ENCODE results near the gene RNU6-8. TPM values are rescaled to one million over a fixed set of nuclear protein-coding genes. Genes with fewer than 3 reads are reported as not detected.

Gene RNU6-8
- total RNA-seq, 1 experiment from 2014 or later = not detected

DNA sequence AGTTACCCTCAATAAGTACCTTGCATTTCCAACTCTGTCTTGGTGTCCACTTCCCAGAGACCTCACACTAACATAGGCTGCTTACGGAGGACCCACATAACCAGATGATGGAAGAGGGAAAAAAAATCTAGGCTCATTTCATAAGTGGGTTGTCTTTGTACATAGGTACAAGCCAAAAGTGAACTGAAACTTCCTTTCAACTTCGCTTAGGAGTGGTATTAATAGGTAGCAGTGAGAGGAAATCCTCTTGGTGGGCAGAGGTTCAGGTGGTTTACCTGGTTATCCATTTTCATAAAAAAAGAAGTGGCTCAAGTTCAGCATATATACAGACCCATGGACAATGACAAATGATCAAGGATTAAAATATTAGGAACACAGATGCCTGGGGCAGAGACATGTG lies 37.0 kb downstream of the RNU6-8 start:
- no peak for TF ChIP-seq FOSL1 (IDR thresholded peaks at IDR 0.05; ENCODE audit: low read depth)
- TF ChIP-seq TCF7L2 (IDR thresholded peaks at IDR 0.05; ENCODE audit: borderline replicate concordance, extremely low read depth, insufficient read depth, insufficient read length) = no peak
- TF ChIP-seq ZFX (IDR thresholded peaks at IDR 0.05) = no peak
- no peak for TF ChIP-seq CEBPB (IDR thresholded peaks at IDR 0.05; ENCODE audit: low read depth)
- TF ChIP-seq ZNF274 (IDR thresholded peaks at IDR 0.05; ENCODE audit: low read depth, low read length) = no peak
- TF ChIP-seq EZH2phosphoT487 (IDR thresholded peaks at IDR 0.05; ENCODE audit: borderline replicate concordance) = no peak
- TF ChIP-seq, protein P1, sequence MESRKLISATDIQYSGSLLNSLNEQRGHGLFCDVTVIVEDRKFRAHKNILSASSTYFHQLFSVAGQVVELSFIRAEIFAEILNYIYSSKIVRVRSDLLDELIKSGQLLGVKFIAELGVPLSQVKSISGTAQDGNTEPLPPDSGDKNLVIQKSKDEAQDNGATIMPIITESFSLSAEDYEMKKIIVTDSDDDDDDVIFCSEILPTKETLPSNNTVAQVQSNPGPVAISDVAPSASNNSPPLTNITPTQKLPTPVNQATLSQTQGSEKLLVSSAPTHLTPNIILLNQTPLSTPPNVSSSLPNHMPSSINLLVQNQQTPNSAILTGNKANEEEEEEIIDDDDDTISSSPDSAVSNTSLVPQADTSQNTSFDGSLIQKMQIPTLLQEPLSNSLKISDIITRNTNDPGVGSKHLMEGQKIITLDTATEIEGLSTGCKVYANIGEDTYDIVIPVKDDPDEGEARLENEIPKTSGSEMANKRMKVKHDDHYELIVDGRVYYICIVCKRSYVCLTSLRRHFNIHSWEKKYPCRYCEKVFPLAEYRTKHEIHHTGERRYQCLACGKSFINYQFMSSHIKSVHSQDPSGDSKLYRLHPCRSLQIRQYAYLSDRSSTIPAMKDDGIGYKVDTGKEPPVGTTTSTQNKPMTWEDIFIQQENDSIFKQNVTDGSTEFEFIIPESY (IDR thresholded peaks at IDR 0.05; ENCODE audit: extremely low read depth, insufficient replicate concordance, low read length) = no peak
- no TSS peak for BruUV-seq (replicated peaks)
- intact Hi-C loops (cut with micrococcal nuclease) = no loop called here

More for the DNA sequence above, 37.0 kb downstream of the RNU6-8 start:
- Histone ChIP-seq H3K36me3 (ENCODE audit: control insufficient read depth in 1 of 2, insufficient read depth in 2 of 2, low read length in 2 of 2) (no peaks in the 10 kb centered on the region), H3K9me2 (ENCODE audit: insufficient read depth) (no peaks in the 10 kb centered on the region), H4K20me1 (ENCODE audit: insufficient read depth) (no peaks in the 10 kb centered on the region), H3K4me1 (ENCODE audit: control insufficient read depth in 1 of 2, insufficient read depth in 2 of 2, low read length in 2 of 2) (no peaks in the 10 kb centered on the region), H3K9me3 (ENCODE audit: control insufficient read depth in 1 of 2, insufficient read depth in 1 of 2, low read depth in 1 of 2, low read length in 2 of 2) (no peaks in the 10 kb centered on the region), H2AFZ (ENCODE audit: low read depth, low read length, poor library complexity, severe bottlenecking) (no peak overlapping the region), H3K79me2 (ENCODE audit: insufficient read depth, low read length) (no peaks in the 10 kb centered on the region), H3K9ac (ENCODE audit: low read length) (no peak overlapping the region), H3K4me3 (replicated peaks in 1 of 2; ENCODE audit: low read depth in 1 of 2, low read length in 2 of 2) (no peak overlapping the region), H3K4me2 (ENCODE audit: low read length) (no peak overlapping the region), H3K27ac (ENCODE audit: low read depth, low read length) (no peak overlapping the region), H3K27me3 (ENCODE audit: insufficient read depth, low read length) (no peaks in the 10 kb centered on the region)
- ChIA-PET CTCF (no interaction called here), RAD21 (ENCODE audit: low non-redundant PET in 1 of 2, low total read pairs in 2 of 2, uncharacterized antibody in 2 of 2, unreplicated experiment in 2 of 2) (no interaction called here), POLR2A (no interaction called here)
- DNase-seq (ENCODE audit: low read depth, low spot score) = no peak
- ATAC-seq = no peak

Other genes starting within 250 kb of the RNU6-8 start
- 66.7 TPM for gene ARHGAP5, start 126.0 kb downstream of the RNU6-8 start, total RNA-seq (2021; ENCODE audit: unreplicated experiment)
- gene RNU6-7, start 1.2 kb downstream of the RNU6-8 start, total RNA-seq (2021; ENCODE audit: unreplicated experiment) = not detected
- 1.9 TPM for gene AKAP6, start 126.0 kb upstream of the RNU6-8 start, total RNA-seq (2021; ENCODE audit: unreplicated experiment)